Colon (tissue), 2 donors: ENCODE results near the gene PXK.

ENCODE experiments used
- FAIRE-seq: peaks from 2 replicates; lab custom pipeline; 2012; peaks lifted over from hg19 to GRCh38; lab: Jason Lieb, UNC
- donor health status: control.
- donor health status: control.

The PXK gene

DNA sequence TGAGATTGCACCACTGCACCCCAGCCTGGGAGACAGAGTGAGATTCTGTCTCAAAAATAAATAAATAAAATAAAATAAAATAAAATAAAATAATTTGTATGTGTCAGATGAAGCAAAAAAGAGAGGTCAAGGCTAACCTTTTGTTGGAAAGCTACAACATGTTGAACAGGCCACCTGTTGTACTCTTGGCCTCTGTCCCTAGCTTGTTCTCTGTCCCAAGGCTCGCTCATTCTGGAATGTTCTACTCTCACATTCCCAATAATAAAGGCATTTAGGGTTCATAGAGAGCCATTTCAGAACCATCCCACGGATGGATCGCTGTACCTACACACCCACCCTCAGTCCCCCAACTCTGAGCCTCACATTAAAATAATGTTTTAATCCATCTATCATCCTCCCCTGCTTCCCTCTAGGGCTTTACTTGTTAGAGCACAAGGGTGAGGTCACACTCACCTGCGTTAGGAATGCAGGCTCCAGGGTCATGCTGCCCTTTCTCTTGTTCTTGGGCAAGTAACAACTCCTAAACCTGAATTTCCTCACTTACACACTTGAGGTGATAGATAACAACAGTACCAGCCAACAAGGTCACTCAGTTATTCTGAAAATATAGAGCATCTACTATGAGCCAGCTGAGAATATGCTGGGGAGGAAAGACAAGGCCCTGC is 134.3 kb downstream of the PXK start:
- FAIRE-seq, result no peak

DNA sequence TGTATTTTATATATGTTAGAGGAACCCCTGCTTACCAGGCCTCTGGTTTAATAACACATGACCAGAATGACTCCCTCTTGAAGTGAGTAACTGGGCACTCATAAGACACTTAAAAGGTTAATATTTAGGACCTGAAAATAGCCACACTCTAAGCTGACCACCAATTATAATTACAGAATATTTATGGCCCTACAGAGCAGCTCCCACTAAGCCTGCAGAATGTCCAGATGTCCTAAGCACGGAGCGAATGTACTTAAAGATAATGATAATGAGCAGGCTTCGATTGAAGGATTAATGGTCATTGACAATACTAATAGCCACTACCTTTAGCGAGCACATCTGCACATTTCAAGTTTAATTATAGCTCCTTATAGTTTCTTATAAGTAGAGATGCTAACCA is 136.4 kb downstream of the PXK start:
- FAIRE-seq, result no peak

DNA sequence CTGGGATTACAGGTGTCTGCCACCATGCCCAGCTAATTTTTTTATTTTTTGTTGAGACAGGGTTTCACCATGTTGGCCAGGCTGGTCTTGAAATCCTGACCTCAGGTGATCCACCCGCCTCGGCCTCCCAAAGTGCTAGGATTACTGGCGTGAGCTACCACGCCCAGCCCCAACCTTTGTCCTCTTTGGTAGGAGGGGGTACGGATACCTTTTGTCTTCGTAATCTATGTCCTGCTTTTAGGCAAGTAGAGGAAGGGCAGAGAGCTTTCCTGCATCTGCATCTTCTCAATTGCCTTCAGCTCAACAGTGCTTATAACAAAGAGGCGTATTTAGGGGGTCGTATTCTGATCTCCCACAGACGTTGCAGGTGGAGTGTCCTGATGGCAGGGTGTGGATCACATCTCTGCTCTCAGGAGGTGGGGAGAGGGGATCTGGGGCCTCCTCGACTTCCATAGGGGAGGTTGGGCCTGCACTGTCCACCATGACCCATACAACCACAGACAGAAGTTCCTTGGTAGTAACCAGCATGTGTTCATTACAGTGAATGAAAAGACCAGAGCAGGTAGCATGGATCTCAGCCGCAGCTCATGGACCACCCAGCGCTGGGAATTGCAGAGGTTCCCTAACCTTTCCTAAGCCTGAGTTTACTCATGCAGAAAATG is 137.8 kb downstream of the PXK start:
- FAIRE-seq, result no peak

DNA sequence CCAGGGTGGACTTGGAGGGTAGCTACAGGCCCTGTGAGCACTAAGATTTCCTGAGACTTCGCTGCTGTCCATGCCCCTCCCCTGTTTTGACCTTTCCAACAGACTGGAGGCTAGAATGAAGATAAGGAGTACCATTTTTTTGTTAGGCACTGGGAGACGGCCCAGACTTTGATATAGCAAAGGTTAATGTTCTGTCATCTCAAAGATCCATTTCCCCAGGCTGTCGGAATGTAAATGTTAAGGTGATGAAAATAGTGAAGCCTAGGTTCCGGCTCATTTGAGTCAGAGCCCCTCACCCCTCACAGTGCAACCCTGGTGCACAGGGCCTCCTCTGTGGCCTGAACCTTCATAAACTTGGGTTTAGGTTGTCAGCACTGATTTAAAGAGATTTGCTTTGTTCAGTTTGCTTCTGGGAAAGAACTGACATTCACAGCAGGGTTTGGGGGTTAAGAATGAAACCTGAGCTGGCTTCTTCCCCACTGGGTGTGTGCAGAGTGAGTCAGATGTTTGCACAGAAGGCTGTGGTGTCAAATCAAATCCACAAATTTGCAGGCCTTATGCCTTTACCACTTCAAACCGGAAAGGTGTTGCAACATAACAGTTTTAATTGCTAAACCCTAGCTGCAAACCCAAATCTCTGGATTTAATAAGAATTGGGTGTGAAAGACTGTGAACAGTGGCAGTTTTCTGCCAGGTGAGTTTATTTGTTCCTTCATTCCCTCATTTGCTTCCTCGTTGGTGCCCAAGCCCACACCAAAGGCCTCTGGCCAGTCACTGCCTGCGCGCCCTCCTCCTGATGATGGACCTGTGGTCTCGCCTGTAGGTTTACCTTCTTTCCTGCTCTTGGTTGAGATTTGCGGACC is 138.6 kb downstream of the PXK start:
- no peak for FAIRE-seq

DNA sequence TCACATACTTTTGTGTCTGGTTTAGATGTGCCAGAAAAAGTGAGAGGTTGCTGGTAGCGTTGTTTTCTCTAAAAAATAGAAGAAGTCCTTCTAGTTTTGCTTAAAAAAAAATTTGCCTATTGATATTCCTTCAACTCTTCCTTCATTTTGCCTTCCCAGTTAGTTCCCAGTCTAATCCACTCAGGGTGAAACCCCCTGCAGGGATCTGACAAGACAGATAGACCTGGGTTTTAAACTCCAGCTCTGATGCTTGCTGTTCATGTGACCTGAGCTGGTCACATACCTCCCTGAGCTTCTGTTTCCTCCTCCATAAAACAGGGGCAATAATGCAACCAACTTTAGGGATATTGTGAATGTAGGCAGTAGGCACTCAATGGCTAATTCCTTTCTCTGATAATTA is 140.6 kb downstream of the PXK start:
- no peak for FAIRE-seq

DNA sequence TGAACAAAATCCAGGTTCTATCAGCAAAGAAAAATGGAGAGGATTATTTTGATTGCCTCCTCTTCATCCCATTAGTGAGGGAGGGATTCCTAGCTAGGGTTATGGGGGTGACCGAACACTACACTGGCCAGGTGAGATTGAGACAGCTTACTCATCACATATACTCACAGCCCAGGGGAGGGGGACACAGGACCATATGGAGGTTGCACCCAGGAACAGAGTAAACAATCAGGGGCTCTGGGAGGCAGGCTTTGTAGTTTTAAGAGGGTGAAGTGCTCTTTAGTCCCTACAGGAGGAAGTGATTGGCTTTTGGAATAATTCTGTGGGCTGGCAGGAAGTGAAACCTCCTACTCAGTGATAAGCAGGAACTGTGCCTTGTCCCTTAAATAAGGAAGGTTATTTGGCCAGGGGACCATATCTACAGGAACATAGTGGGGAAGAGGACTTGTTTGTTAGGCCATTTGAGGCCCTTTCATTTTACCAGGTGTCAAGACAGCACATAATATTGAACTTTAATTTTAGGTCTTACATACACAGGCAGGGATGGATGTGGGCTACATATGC is 141.7 kb downstream of the PXK start:
- no peak for FAIRE-seq

DNA sequence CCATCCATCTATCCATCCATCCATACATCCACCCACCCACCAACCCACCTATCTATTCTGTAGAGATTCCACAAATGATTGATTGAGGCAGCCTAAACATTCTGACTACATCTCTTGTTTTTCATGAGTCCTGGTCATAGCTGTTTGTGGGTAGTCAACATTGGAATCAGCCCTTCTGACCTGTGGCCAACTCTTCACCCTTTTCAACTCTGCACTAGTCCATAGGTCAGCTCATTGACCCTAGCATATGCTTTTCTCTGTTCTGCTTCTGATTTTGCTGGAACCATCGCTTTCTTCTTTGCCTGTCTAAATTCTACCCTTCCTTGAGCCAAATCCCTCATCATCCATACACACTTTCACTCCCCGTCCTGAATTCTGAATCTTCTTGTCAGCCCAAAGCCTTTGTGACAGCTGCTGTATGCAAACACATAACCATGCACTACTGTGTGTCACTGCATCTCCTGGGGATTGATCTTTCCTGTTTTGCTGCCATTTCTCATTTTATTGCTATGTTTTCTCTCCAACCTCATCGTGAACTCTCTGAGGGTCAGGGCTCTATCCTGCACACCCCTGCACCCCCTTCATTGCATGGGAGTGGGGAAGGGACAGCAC is 142.4 kb downstream of the PXK start:
- FAIRE-seq, result no peak
